Stimulated activated CD4-positive, alpha-beta T cell treated with anti-CD3 and anti-CD28 coated beads, Interleukin-1b, Interleukin-23, amount 100 ng/mL, for 1 hour (primary cell): ENCODE results near the gene OST4.

Source experiments
- DNase-seq, 2 donors: peaks; one replicate each; pipeline ENCODE4 v3.0.0-alpha.2; 2020; ENCODE audit warnings: low read depth in 2 of 2

Gene OST4

GRCh38 chr2:27093430-27094352 is 22.2 kb upstream of the OST4 start:
- no peak for DNase-seq

- no peak for DNase-seq
Observed at GRCh38 chr2:27092696-27093429, 21.4 kb upstream of the OST4 start.

- no peak for DNase-seq
Observed at GRCh38 chr2:27091746-27092695, 20.6 kb upstream of the OST4 start.

GRCh38 chr2:27089111-27089954 is 17.9 kb upstream of the OST4 start:
- no peak for DNase-seq

GRCh38 chr2:27088634-27089033 is 17.2 kb upstream of the OST4 start:
- DNase-seq: no peak

- DNase-seq: no peak
Observed at GRCh38 chr2:27087823-27088410, 16.5 kb upstream of the OST4 start.

- no peak for DNase-seq
Observed at GRCh38 chr2:27086724-27087593, 15.5 kb upstream of the OST4 start, which contains the start of gene KHK. TSS of gene KHK (plus strand) at chr2:27086772. CDS start at chr2:27087260, 488 bp downstream.

GRCh38 chr2:27086090-27086723 is 14.8 kb upstream of the OST4 start:
- peak; percentile 97 to 98 for DNase-seq

GRCh38 chr2:27085673-27086089 is 14.2 kb upstream of the OST4 start:
- DNase-seq: peak in 1 of 2 donors; percentile 13

- no peak for DNase-seq
Observed at GRCh38 chr2:27085062-27085672, 13.7 kb upstream of the OST4 start.

GRCh38 chr2:27084297-27085061 is 13.0 kb upstream of the OST4 start:
- no peak for DNase-seq

GRCh38 chr2:27083410-27084296 is 12.2 kb upstream of the OST4 start:
- no peak for DNase-seq

- no peak for DNase-seq
Observed at GRCh38 chr2:27082773-27083409, 11.4 kb upstream of the OST4 start.

- no peak for DNase-seq
Observed at GRCh38 chr2:27081984-27082772, 10.7 kb upstream of the OST4 start.

- DNase-seq: no peak
Observed at GRCh38 chr2:27080603-27080936, 9.1 kb upstream of the OST4 start.

GRCh38 chr2:27080140-27080469 is 8.7 kb upstream of the OST4 start:
- DNase-seq: no peak
